Sigmoid colon (tissue), 7 donors: ENCODE data around the gene NCAPD3. TPM values are rescaled to one million over a fixed set of nuclear protein-coding genes. Genes with fewer than 3 reads are reported as not detected.
A peak's percentile ranks its signal among the peaks of the same experiment; 100 is the strongest.
"Not testable (repeated sequence)": the region's sequence is repeated elsewhere in the genome, so short reads cannot be mapped to it uniquely, and the experiment has no call there.

ENCODE experiments used
- DNase-seq: peaks from one replicate; pipeline ENCODE4 v3.0.0-alpha.2; 2019
- H3K27ac ChIP-seq, 4 donors: fragments of 200-600 bp; sonication (generic); one replicate each; pipeline ENCODE4 v1.5.1; 2016 to 2019; ENCODE audit warnings: mild to moderate bottlenecking in 1 of 4
- H3K27me3 ChIP-seq, 3 donors: fragments of 200-600 bp; sonication (generic); one replicate each; pipeline ENCODE4 v1.5.1; 2019; ENCODE audit warnings: mild to moderate bottlenecking in 1 of 3
- H3K36me3 ChIP-seq, 4 donors: fragments of 200-600 bp; sonication (generic); one replicate each; pipeline ENCODE4 v1.5.1; 2016 to 2019
- H3K4me1 ChIP-seq, 4 donors: fragments of 200-600 bp; sonication (generic); one replicate each; pipeline ENCODE4 v1.5.1; 2017 to 2019
- H3K4me3 ChIP-seq, 4 donors: fragments of 200-600 bp; sonication (generic); one replicate each; pipeline ENCODE4 v1.5.1; 2017 to 2019; ENCODE audit warnings: mild to moderate bottlenecking in 2 of 4, moderate library complexity in 1 of 4
- H3K9me3 ChIP-seq, 4 donors: fragments of 200-600 bp in 3 of 4; sonication (generic) in 3 of 4; one replicate each; pipeline versions ENCODE4 v1.5.1 to v1.6.1; 2013 to 2019
- EP300 ChIP-seq, 4 donors: sonication (generic); formaldehyde crosslinking; IDR thresholded peaks; one replicate each; pipeline ENCODE4 v1.6.1; 2017; ENCODE audit warnings: antibody characterized with exemption in 4 of 4
- POLR2A ChIP-seq, 2 donors: fragments of 450-650 bp; IDR thresholded peaks; one replicate each; pipeline ENCODE4 v1.6.1; 2016; ENCODE audit warnings: antibody characterized with exemption in 2 of 2, mild to moderate bottlenecking in 2 of 2, moderate library complexity in 2 of 2
- POLR2AphosphoS5 ChIP-seq, 4 donors: sonication (generic); formaldehyde crosslinking; IDR thresholded peaks; one replicate each; pipeline ENCODE4 v1.6.1; 2017; ENCODE audit warnings: antibody characterized with exemption in 4 of 4
- WGBS, 2 donors: extraction: QIAGEN DNeasy Blood & Tissue Kit; methylation state at CpG; one replicate each; pipeline ENCODE4 v1.1.7; 2013; 5-methylcytosine and 5-hydroxymethylcytosine counted together
- intact Hi-C: fragments of 100-400 bp; cut with DNase I; formaldehyde crosslinking; loops from one replicate; pipeline ENCODE4 v1.15.1; 2023
- polyA plus RNA-seq, 3 donors: library from polyadenylated mRNA; stranded (reverse); fragments of 200-250 nt; gene quantifications; one replicate each; pipeline ENCODE4 v1.2.3, GENCODE V29; 2013
- total RNA-seq, 4 donors: library from RNA; depleted of rRNA; stranded (reverse); fragments of >200 nt; gene quantifications; one replicate each; pipeline ENCODE4 v1.1.0, GENCODE V29; 2016
- TF ChIP-seq, protein P1 (sequence below), 4 experiments: fragments of 450-650 bp in 3 of 4; fragments of 200-600 bp in 1 of 4; IDR thresholded peaks; one replicate each; pipeline ENCODE4 v1.5.1; 2016 to 2019; ENCODE audit warnings: antibody characterized with exemption in 4 of 4, mild to moderate bottlenecking in 3 of 4, moderate library complexity in 2 of 4
- donor health status: healthy with polysubstance abuse.
- donor health status: Bipolar disorder and iron deficiency.
- donor health status: healthy.

NCAPD3 gene
- total and polyA plus RNA-seq, 7 donors, result 1.8 to 13.0 (median 7.5) TPM

DNA sequence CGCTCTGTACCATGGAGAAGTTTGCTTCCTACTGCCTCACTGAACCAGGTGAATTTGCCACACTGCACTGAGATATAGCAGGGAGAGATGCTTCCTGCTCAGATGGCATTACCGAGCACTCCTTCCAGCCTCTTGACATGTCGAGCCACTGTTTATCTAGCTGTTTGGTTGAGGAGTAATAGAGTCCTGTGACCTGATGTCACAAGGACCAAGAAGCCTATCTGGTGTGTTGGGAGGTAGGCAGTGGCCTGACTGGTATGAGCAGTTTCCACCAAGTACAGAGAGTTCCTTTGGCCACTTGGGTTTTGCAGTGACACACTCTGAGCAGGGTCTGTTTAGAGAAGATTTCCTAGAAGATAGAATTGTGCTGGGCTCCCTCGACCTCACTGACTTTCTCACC is 34.8 kb upstream of the NCAPD3 start:
- intact Hi-C loops, result no loop called here
- Histone ChIP-seq H3K36me3 (peaks cover 8 to 69% (median 29%) of the 10 kb centered on the region in 4 donors), H3K27me3 (no peaks in the 10 kb centered on the region), H3K4me3 (no peak overlapping the region), H3K4me1 (peaks cover 0 to 15% (median 10%) of the 10 kb centered on the region in 4 donors), H3K27ac (no peak overlapping the region), H3K9me3 (no peaks in the 10 kb centered on the region)
- no peak for DNase-seq
- 86 to 92% methylated on average over 4 of the region's 4 CpGs for WGBS, 2 donors
- TF ChIP-seq, protein P1, sequence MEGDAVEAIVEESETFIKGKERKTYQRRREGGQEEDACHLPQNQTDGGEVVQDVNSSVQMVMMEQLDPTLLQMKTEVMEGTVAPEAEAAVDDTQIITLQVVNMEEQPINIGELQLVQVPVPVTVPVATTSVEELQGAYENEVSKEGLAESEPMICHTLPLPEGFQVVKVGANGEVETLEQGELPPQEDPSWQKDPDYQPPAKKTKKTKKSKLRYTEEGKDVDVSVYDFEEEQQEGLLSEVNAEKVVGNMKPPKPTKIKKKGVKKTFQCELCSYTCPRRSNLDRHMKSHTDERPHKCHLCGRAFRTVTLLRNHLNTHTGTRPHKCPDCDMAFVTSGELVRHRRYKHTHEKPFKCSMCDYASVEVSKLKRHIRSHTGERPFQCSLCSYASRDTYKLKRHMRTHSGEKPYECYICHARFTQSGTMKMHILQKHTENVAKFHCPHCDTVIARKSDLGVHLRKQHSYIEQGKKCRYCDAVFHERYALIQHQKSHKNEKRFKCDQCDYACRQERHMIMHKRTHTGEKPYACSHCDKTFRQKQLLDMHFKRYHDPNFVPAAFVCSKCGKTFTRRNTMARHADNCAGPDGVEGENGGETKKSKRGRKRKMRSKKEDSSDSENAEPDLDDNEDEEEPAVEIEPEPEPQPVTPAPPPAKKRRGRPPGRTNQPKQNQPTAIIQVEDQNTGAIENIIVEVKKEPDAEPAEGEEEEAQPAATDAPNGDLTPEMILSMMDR (IDR thresholded peaks at IDR 0.05), result no peak
- TF ChIP-seq POLR2AphosphoS5 (IDR thresholded peaks at IDR 0.05) (no peak), EP300 (IDR thresholded peaks at IDR 0.05) (no peak), POLR2A (IDR thresholded peaks at IDR 0.05) (no peak)

DNA sequence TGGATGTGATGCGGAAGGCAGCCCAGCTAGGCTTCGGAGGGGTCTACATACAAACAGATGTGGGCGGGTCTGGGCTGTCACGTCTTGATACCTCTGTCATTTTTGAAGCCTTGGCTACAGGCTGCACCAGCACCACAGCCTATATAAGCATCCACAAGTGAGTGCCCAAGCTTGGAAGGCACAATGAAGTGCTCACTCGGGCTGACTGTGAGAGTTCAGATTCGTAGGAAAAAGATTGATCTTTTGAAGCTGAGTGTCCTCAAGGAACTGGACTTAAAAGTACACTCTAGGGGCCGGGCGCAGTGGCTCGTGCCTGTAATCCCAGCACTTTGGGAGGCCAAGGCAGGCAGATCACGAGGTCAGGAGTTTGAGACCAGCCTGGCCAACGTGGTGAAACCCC is 33.3 kb upstream of the NCAPD3 start:
- 93 to 97% methylated on average over 11 of the region's 11 CpGs for WGBS, 2 donors
- DNase-seq, result no peak
- peaks cover 8 to 55% (median 25%) of the 10 kb centered on the region in 4 donors for H3K36me3 ChIP-seq
- peaks cover 0 to 21% (median 15%) of the 10 kb centered on the region in 4 donors for H3K4me1 ChIP-seq
- H3K4me3 ChIP-seq, result no peak overlapping the region
- no peak for TF ChIP-seq POLR2A (IDR thresholded peaks at IDR 0.05)
- TF ChIP-seq EP300 (IDR thresholded peaks at IDR 0.05), result no peak
- TF ChIP-seq POLR2AphosphoS5 (IDR thresholded peaks at IDR 0.05), result no peak
- TF ChIP-seq, protein P1 (IDR thresholded peaks at IDR 0.05), result no peak
- intact Hi-C loops, result no loop called here
- no peaks in the 10 kb centered on the region for H3K9me3 ChIP-seq
- no peak overlapping the region for H3K27ac ChIP-seq
- H3K27me3 ChIP-seq, result no peaks in the 10 kb centered on the region

DNA sequence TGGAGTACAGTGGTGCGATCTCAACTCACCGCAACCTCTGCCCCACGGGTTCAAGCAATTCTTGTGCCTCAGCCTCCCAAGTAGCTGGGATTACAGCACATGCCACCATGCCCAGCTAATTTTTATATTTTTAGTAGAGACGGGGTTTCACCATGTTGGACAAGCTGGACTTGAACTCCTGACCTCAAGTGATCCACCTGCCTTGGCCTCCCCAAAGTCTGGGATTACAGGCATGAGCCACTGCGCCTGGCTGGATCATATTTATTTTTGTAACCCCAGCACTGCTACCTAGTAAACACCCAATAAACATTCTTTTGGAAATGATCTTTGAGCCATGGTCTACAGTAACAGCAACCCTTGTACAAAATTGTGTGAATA is 31.4 kb upstream of the NCAPD3 start:
- H3K36me3 ChIP-seq, result peaks cover 9 to 47% (median 16%) of the 10 kb centered on the region in 4 donors
- DNase-seq, intact Hi-C loops, H3K27me3 ChIP-seq, H3K27ac ChIP-seq, H3K9me3 ChIP-seq, H3K4me3 ChIP-seq: not testable (repeated sequence)
- H3K4me1 ChIP-seq, result peaks cover 0 to 30% (median 21%) of the 10 kb centered on the region in 4 donors
- 96 to 97% methylated on average over 5 of the region's 5 CpGs for WGBS, 2 donors

DNA sequence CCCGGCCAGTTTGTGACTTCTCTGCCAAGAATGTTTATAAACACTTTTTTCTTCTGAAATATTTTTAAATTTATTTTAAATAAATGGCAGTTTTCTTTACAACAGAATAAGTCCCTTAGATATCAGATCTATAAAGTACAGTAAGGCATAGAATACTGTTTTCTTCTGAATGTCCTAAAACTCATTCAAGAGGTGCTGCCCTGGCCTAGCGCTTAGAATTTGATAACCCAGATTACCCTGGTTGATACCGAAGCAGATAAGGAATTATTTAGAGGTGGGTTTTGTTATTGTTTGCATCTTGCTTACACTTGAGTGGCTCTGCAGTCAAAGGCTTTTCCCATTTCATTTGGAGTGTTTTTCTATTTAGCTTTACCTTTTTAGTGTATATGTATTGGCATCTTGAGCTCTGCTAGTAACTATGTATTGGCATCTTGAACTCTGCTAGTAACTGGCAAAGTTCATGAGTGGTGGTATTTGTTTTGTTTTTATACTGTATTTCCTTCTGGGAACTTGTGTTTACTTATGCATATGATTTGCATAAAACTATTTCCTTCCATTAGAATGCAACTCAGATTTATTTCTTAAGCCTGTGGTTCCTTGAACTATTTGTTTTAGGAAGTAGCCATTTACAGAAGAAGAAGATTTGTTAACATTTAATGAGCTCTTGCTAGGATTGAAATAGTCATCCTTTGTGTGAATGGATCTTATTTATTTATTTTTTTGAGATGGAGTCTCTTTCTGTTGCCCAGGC is 30.8 kb upstream of the NCAPD3 start:
- intact Hi-C loops, result loop anchor here (5.0 kb wide), 1 partner anchor 78 kb away; the partner anchor contains the start of gene GLB1L2
- Histone ChIP-seq H3K27me3 (no peaks in the 10 kb centered on the region), H3K27ac (no peak overlapping the region), H3K36me3 (peaks cover 7 to 47% (median 16%) of the 10 kb centered on the region in 4 donors), H3K4me1 (peaks cover 0 to 30% (median 21%) of the 10 kb centered on the region in 4 donors), H3K4me3 (peak overlapping the region; percentile 66 to 97 (median 84)), H3K9me3 (no peaks in the 10 kb centered on the region)
- WGBS, 2 donors, result 42 to 69% methylated on average over 3 of the region's 3 CpGs
- TF ChIP-seq POLR2AphosphoS5 (IDR thresholded peaks at IDR 0.05) (no peak), POLR2A (IDR thresholded peaks at IDR 0.05) (no peak), EP300 (IDR thresholded peaks at IDR 0.05) (no peak)
- TF ChIP-seq, protein P1 (IDR thresholded peaks at IDR 0.05), result no peak
- no peak for DNase-seq

DNA sequence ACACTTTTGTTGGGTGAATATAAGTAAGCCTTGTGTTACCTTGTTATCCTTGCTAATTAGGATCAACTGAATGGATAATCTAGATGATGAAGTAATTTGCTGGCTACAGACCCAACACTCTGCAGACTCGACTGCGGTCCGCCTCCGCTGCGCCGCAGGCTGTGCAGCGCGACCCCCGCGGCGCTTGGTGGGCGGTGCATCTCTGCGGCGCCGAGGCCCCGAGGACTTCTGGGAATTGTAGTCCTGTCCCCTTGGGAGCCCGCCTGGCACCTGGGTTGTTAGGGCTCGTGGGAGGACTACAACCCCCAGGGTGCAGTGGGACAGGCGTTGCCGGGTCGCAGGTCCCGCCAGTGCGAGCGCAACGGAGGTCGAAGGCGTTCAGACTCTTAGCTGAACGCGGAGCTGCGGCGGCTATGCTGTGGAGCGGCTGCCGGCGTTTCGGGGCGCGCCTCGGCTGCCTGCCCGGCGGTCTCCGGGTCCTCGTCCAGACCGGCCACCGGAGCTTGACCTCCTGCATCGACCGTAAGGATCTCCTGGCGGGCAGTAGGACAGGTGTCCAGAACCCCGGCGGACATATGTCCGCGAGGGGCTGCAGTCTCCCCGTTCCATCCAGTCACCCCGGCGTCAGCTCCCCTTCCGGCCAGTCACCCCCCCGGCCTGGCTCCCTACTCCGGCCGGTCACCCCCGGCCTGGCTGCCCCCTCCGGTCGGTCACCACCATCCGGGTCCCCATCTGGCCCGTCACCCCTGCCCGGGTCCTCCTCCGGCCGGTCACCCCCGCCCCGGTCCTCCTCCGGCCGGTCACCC is 29.6 kb upstream of the NCAPD3 start, which contains the start of the genes ACAD8 and THYN1:
ACAD8 (plus strand) TSS at position 381 of the 806 bp plus-strand sequence; CDS start at position 414, 33 bp downstream.
THYN1 (minus strand) TSS at position 165 of the 806 bp plus-strand sequence. CDS start 470 bp downstream, outside the sequence.
- TF ChIP-seq POLR2AphosphoS5 (IDR thresholded peaks at IDR 0.05) (peak; percentile 86 to 98 (median 95)), EP300 (IDR thresholded peaks at IDR 0.05) (no peak), POLR2A (IDR thresholded peaks at IDR 0.05) (peak; percentile 68 to 83)
- TF ChIP-seq, protein P1 (IDR thresholded peaks at IDR 0.05), result peak; percentile 21 to 65 (median 24)
- H3K4me3 ChIP-seq, result peak within 1 kb of the TSS; percentile 66 to 97 (median 84)
- peak within 1 kb of the TSS; percentile 76 to 82 (median 77) for H3K27ac ChIP-seq
- H3K4me1 ChIP-seq, result peaks cover 0 to 30% (median 21%) of the 10 kb centered on the region in 4 donors
- H3K36me3 ChIP-seq, result peaks cover 14 to 47% (median 21%) of the 10 kb centered on the region in 4 donors
- 0% methylated on average over 70 of the region's 70 CpGs for WGBS, 2 donors
- no peaks in the 10 kb centered on the region for H3K27me3 ChIP-seq
- intact Hi-C loops, result loop anchor here (1.0 to 5.0 kb wide), 2 partner anchors 28 to 79 kb away; partner anchors contain the start of gene GLB1L2
- H3K9me3 ChIP-seq, result no peaks in the 10 kb centered on the region
- DNase-seq, result peak; percentile 99
